ENCODE results near the gene CELA3B.
"Not testable (repeated sequence)": the region's sequence is repeated elsewhere in the genome, so short reads cannot be mapped to it uniquely, and the experiment has no call there.

DNA sequence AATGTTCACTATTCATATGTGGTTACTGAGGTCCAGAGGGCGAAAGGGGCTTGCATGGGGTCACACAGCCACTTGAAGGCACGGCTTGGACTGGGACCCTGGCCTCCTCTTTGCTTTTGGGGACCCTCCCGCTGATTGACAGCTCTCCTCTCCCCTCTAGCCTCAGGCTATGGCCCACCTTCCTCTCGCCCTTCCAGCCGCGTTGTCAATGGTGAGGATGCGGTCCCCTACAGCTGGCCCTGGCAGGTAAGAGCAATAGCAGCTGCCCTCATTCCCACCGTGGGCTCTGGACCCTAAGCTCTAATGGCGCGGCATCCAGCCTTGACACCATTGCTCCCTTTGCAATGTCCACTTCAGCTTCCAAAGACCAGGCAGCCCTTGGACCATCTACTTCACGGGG, 1.4 kb downstream of the CELA3B start:
- TF ChIP-seq, protein P1, sequence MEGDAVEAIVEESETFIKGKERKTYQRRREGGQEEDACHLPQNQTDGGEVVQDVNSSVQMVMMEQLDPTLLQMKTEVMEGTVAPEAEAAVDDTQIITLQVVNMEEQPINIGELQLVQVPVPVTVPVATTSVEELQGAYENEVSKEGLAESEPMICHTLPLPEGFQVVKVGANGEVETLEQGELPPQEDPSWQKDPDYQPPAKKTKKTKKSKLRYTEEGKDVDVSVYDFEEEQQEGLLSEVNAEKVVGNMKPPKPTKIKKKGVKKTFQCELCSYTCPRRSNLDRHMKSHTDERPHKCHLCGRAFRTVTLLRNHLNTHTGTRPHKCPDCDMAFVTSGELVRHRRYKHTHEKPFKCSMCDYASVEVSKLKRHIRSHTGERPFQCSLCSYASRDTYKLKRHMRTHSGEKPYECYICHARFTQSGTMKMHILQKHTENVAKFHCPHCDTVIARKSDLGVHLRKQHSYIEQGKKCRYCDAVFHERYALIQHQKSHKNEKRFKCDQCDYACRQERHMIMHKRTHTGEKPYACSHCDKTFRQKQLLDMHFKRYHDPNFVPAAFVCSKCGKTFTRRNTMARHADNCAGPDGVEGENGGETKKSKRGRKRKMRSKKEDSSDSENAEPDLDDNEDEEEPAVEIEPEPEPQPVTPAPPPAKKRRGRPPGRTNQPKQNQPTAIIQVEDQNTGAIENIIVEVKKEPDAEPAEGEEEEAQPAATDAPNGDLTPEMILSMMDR (conservative IDR thresholded peaks at IDR 0.05; ENCODE audit: low read depth, low read length), result not testable (repeated sequence)
- not testable (repeated sequence) for TF ChIP-seq EZH2 (IDR thresholded peaks at IDR 0.05; ENCODE audit: borderline replicate concordance, low read depth, low read length, poor library complexity, severe bottlenecking)

Data from A673 (cell line).